Activated effector memory CD4-positive, alpha-beta T cell treated with anti-CD3 and anti-CD28 coated beads, Interleukin-2, amount 50 U/mL, for 16 hours (primary cell): Measurements from ENCODE around the gene SYCE1L.
"Not testable (repeated sequence)": the region's sequence is repeated elsewhere in the genome, so short reads cannot be mapped to it uniquely, and the experiment has no call there.

ENCODE experiments used
- DNase-seq: peaks from one replicate; pipeline ENCODE4 v3.0.0-alpha.2; 2020

The SYCE1L gene

GRCh38 chr16:77206533-77206932 lies 7.3 kb downstream of the SYCE1L start:
- DNase-seq = no peak

GRCh38 chr16:77207030-77207429 lies 7.8 kb downstream of the SYCE1L start:
- DNase-seq = no peak

GRCh38 chr16:77208382-77208781 lies 9.2 kb downstream of the SYCE1L start:
- no peak for DNase-seq

- peak; percentile 92 for DNase-seq
Measured at GRCh38 chr16:77211880-77212740, 12.9 kb downstream of the SYCE1L start.

GRCh38 chr16:77212741-77213541 lies 13.7 kb downstream of the SYCE1L start:
- peak; percentile 90 for DNase-seq

GRCh38 chr16:77213542-77214106 lies 14.4 kb downstream of the SYCE1L start:
- DNase-seq = no peak

GRCh38 chr16:77214411-77215138 lies 15.4 kb downstream of the SYCE1L start:
- no peak for DNase-seq

- no peak for DNase-seq
Measured at GRCh38 chr16:77219437-77219836, 20.2 kb downstream of the SYCE1L start.

- no peak for DNase-seq
Measured at GRCh38 chr16:77220427-77220826, 21.2 kb downstream of the SYCE1L start.

- no peak for DNase-seq
Measured at GRCh38 chr16:77221482-77221881, 22.3 kb downstream of the SYCE1L start.

- no peak for DNase-seq
Measured at GRCh38 chr16:77223184-77223583, 24.0 kb downstream of the SYCE1L start.

GRCh38 chr16:77225182-77225581 lies 26.0 kb downstream of the SYCE1L start:
- DNase-seq = no peak

GRCh38 chr16:77227745-77228144 lies 28.5 kb downstream of the SYCE1L start:
- no peak for DNase-seq

GRCh38 chr16:77231047-77231446 lies 31.8 kb downstream of the SYCE1L start:
- DNase-seq = no peak

- no peak for DNase-seq
Measured at GRCh38 chr16:77233799-77234519, 34.8 kb downstream of the SYCE1L start.

GRCh38 chr16:77234611-77235010 lies 35.4 kb downstream of the SYCE1L start:
- DNase-seq = no peak

- peak; percentile 94 for DNase-seq
Measured at GRCh38 chr16:77236063-77236511, 36.9 kb downstream of the SYCE1L start.

GRCh38 chr16:77238593-77238992 lies 39.4 kb downstream of the SYCE1L start:
- no peak for DNase-seq

- not testable (repeated sequence) for DNase-seq
Measured at GRCh38 chr16:77242471-77242870, 43.3 kb downstream of the SYCE1L start.

- DNase-seq = no peak
Measured at GRCh38 chr16:77246150-77246549, 46.9 kb downstream of the SYCE1L start.

- DNase-seq = no peak
Measured at GRCh38 chr16:77250400-77250799, 51.2 kb downstream of the SYCE1L start.
